Transverse colon (tissue), 4 donors: ENCODE data around the gene SH3GLB2. TPM values are rescaled to one million over a fixed set of nuclear protein-coding genes. Genes with fewer than 3 reads are reported as not detected.

ENCODE experiments used
- DNase-seq: peaks from one replicate; pipeline ENCODE4 v3.0.0-alpha.2; 2019
- H3K27ac ChIP-seq, 4 donors: fragments of 200-600 bp; sonication (generic); 2 replicates each; pipeline ENCODE4 v1.5.1; 2016 to 2018; ENCODE audit warnings: inconsistent platforms in 4 of 4
- H3K27me3 ChIP-seq: fragments of 200-600 bp; sonication (generic); 2 replicates; pipeline ENCODE4 v1.5.1; 2017; ENCODE audit warnings: inconsistent platforms
- H3K36me3 ChIP-seq, 4 donors: fragments of 200-600 bp; sonication (generic); 2 replicates each; pipeline ENCODE4 v1.5.1; 2017 to 2019; ENCODE audit warnings: inconsistent platforms in 4 of 4
- H3K4me1 ChIP-seq, 4 donors: fragments of 200-600 bp; sonication (generic); 2 replicates each; pipeline ENCODE4 v1.5.1; 2017 to 2020; ENCODE audit warnings: inconsistent platforms in 4 of 4
- H3K4me3 ChIP-seq, 4 donors: fragments of 200-600 bp; sonication (generic); 1 replicate in 1 of 4; 2 replicates in 3 of 4; pipeline versions ENCODE4 v1.5.1 to v1.6.1; 2017 to 2019; ENCODE audit warnings: inconsistent platforms in 4 of 4
- H3K9me3 ChIP-seq, 2 donors: fragments of 200-600 bp; sonication (generic); 2 replicates each; pipeline ENCODE4 v1.5.1; 2017 to 2019; ENCODE audit warnings: inconsistent platforms in 2 of 2
- EP300 ChIP-seq: sonication (generic); formaldehyde crosslinking; IDR thresholded peaks from one replicate; pipeline ENCODE4 v1.6.1; 2017; ENCODE audit warnings: antibody characterized with exemption, low read depth
- POLR2A ChIP-seq: fragments of 450-650 bp; IDR thresholded peaks from one replicate; pipeline ENCODE4 v1.6.1; 2016; ENCODE audit warnings: antibody characterized with exemption, mild to moderate bottlenecking, moderate library complexity
- POLR2AphosphoS5 ChIP-seq, 3 donors: sonication (generic); formaldehyde crosslinking; IDR thresholded peaks; one replicate each; pipeline ENCODE4 v1.6.1; 2016; ENCODE audit warnings: antibody characterized with exemption in 3 of 3
- WGBS, 2 donors: methylation state at CpG; one replicate each; pipeline ENCODE4 v1.1.5; 2018; ENCODE audit warnings: low coverage in 1 of 2; 5-methylcytosine and 5-hydroxymethylcytosine counted together
- in situ Hi-C, 4 donors: fragments of 200-750 bp; cut with MboI; loops; one replicate each; pipeline versions ENCODE4 v1.15.0 to v1.15.1; 2017; ENCODE audit warnings: low sequenced_read_pairs in 3 of 4, low pct_ligation_motif_present in 1 of 4, low pct_unique_long_range_greater_than_20kb in 1 of 4
- intact Hi-C: fragments of 100-400 bp; cut with DNase I; formaldehyde crosslinking; loops from one replicate; pipeline ENCODE4 v1.15.1; 2023; ENCODE audit warnings: low total_unique reads
- total RNA-seq, 4 donors: library from RNA; depleted of rRNA; stranded (reverse); fragments of >200 nt; gene quantifications; one replicate each; pipeline ENCODE4 v1.1.0, GENCODE V29; 2016
- TF ChIP-seq, protein P1 (sequence below), 5 experiments: fragments of 200-600 bp in 3 of 5; fragments of 450-650 bp in 2 of 5; sonication (generic) in 3 of 5; IDR thresholded peaks; 1 replicate in 2 of 5; 2 replicates in 3 of 5; pipeline ENCODE4 v1.5.1; 2016 to 2017; ENCODE audit warnings: antibody characterized with exemption in 5 of 5, inconsistent platforms in 3 of 5, mild to moderate bottlenecking in 2 of 5, moderate library complexity in 1 of 5

Gene SH3GLB2
- total RNA-seq, 4 donors from 2014 or later = 184 to 391 (median 224) TPM

DNA sequence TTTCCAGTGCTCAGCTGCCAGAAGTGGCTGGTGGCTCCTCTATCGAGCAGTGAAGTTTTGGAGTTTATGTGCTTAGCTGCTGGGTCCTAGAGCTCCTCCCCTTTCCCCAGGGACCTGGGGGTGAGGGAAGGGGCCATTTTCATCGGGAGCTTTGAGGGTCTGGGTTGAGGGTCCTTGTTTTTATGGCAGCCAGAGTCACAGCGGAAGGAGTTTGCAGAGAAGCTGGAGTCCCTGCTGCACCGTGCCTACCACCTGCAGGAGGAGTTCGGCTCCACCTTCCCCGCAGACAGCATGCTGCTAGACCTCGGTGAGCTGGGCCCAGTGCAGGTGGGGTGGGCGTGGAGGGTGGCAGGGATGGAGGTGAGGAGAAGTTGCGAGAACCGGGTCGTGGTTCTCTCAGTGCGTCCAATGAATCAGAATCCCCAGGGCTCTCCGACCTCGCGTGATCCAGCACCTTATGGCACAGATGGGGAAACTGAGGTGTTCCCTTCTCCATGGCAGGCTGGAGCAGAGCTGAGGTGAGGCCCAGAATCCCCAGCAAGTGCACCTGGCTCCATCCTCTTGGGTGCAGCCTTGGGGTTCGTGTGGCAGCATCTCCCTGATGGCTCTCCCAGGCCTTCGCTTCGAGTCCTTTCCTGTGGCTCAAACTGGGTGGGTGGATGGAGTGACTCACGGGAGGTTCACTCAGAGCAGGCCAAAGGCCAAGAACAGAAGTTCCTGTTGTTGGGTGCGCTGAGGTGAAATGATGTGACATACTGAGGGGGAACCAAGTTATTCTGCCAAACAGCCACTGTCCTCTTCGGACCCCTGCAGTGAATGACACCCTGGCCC, 31.0 kb upstream of the SH3GLB2 start:
- Histone ChIP-seq H3K36me3 (peaks cover 0 to 70% (median 31%) of the 10 kb centered on the region in 4 donors), H3K27ac (no peak overlapping the region), H3K27me3 (no peaks in the 10 kb centered on the region), H3K9me3 (no peaks in the 10 kb centered on the region), H3K4me1 (no peaks in the 10 kb centered on the region), H3K4me3 (no peak overlapping the region)
- DNase-seq = no peak
- no peak for TF ChIP-seq POLR2AphosphoS5 (IDR thresholded peaks at IDR 0.05)
- TF ChIP-seq, protein P1, sequence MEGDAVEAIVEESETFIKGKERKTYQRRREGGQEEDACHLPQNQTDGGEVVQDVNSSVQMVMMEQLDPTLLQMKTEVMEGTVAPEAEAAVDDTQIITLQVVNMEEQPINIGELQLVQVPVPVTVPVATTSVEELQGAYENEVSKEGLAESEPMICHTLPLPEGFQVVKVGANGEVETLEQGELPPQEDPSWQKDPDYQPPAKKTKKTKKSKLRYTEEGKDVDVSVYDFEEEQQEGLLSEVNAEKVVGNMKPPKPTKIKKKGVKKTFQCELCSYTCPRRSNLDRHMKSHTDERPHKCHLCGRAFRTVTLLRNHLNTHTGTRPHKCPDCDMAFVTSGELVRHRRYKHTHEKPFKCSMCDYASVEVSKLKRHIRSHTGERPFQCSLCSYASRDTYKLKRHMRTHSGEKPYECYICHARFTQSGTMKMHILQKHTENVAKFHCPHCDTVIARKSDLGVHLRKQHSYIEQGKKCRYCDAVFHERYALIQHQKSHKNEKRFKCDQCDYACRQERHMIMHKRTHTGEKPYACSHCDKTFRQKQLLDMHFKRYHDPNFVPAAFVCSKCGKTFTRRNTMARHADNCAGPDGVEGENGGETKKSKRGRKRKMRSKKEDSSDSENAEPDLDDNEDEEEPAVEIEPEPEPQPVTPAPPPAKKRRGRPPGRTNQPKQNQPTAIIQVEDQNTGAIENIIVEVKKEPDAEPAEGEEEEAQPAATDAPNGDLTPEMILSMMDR (IDR thresholded peaks at IDR 0.05) = no peak
- no peak for TF ChIP-seq POLR2A
- no peak for TF ChIP-seq EP300
- intact Hi-C loops = no loop called here
- WGBS, 2 donors = 60 to 88% methylated on average over 2 to 21 of the region's 21 CpGs
- in situ Hi-C loops = no loop called here

DNA sequence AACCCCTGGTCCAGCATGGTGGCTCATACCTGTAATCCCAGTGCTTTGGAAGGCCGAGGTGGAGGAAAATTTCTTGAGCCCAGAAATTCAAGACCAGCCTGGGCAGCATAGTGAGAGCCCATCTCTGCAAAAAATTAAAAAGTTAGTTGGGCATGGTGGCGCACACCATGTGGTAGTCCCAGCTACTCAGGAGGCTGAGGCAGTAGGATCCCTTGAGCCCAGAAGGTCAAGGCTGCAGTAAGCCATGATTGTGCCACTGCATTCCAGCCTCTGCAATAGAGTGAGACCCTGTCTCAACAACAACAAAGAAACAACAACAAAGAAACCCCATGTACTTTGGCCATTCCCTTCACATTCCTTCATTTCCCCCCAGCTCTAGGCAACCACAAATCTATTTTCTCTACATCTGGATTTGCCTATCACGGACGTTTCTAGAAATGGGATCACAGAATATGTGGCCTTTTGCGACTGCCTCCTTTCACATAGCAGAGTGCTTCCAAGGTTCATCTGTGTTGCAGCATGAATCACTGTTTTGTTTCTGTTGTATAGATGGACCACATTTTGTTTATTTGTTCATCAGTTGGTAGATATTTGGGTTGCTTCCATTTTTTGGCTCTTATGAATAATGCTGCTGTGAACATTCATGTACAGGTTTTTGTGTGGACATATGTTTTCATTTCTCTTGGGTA, 26.2 kb upstream of the SH3GLB2 start:
- DNase-seq = no peak
- intact Hi-C loops (no loop called here), in situ Hi-C loops (no loop called here)
- H3K4me1 ChIP-seq = peaks cover 0 to 17% (median 2%) of the 10 kb centered on the region in 4 donors
- 78 to 91% methylated on average over 4 to 5 of the region's 5 CpGs for WGBS, 2 donors
- TF ChIP-seq POLR2A (no peak), POLR2AphosphoS5 (IDR thresholded peaks at IDR 0.05) (no peak), EP300 (no peak)
- TF ChIP-seq, protein P1 (IDR thresholded peaks at IDR 0.05) = no peak
- H3K27ac ChIP-seq = no peak overlapping the region
- H3K4me3 ChIP-seq = no peak overlapping the region
- H3K9me3 ChIP-seq = no peaks in the 10 kb centered on the region
- H3K36me3 ChIP-seq = peaks cover 0 to 49% (median 17%) of the 10 kb centered on the region in 4 donors
- H3K27me3 ChIP-seq = no peaks in the 10 kb centered on the region

DNA sequence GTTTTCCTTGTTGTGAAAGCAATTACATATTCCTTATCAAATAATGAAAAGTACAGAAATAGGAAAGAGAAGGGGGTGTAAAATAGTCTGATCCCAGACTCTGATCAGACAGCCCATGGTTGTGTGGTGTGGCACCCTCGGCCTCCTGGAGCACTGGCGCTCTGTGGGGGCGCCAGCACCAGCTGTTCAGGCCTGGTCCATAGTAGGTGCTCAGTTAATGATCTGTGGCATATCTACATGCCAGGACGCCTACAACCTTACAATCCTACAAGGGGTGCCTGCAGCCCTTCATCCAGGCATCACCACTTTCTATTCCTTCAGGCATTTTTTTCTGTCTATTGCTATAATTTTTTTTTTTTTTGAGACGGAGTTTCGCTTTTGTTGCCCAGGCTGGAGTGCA, 24.9 kb upstream of the SH3GLB2 start:
- in situ Hi-C loops = no loop called here

DNA sequence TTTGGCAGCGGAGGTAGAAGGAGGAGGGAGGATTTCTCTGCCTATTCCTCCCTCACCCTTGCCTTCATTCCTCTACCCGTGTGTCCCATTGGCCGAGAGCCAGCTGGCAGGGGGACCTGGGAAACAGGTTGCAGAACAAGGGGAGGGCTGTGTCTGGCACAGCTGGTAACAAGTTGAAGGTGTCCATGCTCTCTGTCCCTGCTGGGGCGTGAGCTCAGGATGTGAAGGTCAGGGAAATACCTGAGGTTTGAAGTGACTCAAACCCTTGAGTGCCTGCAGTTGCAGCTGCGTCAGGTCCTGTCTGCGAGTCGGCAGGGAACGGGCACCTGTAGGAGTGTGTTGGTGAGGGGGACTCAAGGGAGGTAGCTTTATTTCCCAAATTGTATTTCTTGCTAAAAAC, 24.5 kb upstream of the SH3GLB2 start:
- in situ Hi-C loops = no loop called here
- Histone ChIP-seq H3K4me1 (peaks cover 0 to 17% (median 2%) of the 10 kb centered on the region in 4 donors), H3K27me3 (no peaks in the 10 kb centered on the region), H3K27ac (peak overlapping the region; percentile 82 to 91 (median 84)), H3K9me3 (no peaks in the 10 kb centered on the region), H3K4me3 (no peak overlapping the region), H3K36me3 (peaks cover 0 to 58% (median 24%) of the 10 kb centered on the region in 4 donors)
- DNase-seq = peak; percentile 96
- intact Hi-C loops = no loop called here
- peak; percentile 61 for TF ChIP-seq POLR2A
- TF ChIP-seq POLR2AphosphoS5 (IDR thresholded peaks at IDR 0.05) = peak; percentile 7 to 89 (median 89)
- peak; percentile 86 for TF ChIP-seq EP300
- TF ChIP-seq, protein P1 (IDR thresholded peaks at IDR 0.05) = no peak
- WGBS, 2 donors = 61 to 63% methylated on average over 6 to 8 of the region's 8 CpGs

More for the DNA sequence above, 24.9 kb upstream of the SH3GLB2 start:
- TF ChIP-seq EP300 = no peak
- no peak for TF ChIP-seq POLR2A
- H3K27me3 ChIP-seq = no peaks in the 10 kb centered on the region
- H3K27ac ChIP-seq = peak overlapping the region; percentile 82 to 91 (median 84)
- peaks cover 0 to 57% (median 22%) of the 10 kb centered on the region in 4 donors for H3K36me3 ChIP-seq
- intact Hi-C loops = no loop called here
- no peaks in the 10 kb centered on the region for H3K9me3 ChIP-seq
- no peak for DNase-seq
- H3K4me1 ChIP-seq = peaks cover 0 to 17% (median 2%) of the 10 kb centered on the region in 4 donors
- H3K4me3 ChIP-seq = no peak overlapping the region
- 85 to 95% methylated on average over 4 to 6 of the region's 6 CpGs for WGBS, 2 donors
